GM12892 (cell line): ENCODE results near the gene FARP1.

Source experiments
- POLR2AphosphoS5 ChIP-seq: IDR thresholded peaks from 2 replicates; pipeline ENCODE4 v1.6.1; 2011; ENCODE audit warnings: low read depth, low read length, control low read depth
- TAF1 ChIP-seq: IDR thresholded peaks from 2 replicates; pipeline ENCODE4 v1.6.1; 2011; ENCODE audit warnings: low read depth, mild to moderate bottlenecking, control low read depth, low read length, borderline replicate concordance

DNA sequence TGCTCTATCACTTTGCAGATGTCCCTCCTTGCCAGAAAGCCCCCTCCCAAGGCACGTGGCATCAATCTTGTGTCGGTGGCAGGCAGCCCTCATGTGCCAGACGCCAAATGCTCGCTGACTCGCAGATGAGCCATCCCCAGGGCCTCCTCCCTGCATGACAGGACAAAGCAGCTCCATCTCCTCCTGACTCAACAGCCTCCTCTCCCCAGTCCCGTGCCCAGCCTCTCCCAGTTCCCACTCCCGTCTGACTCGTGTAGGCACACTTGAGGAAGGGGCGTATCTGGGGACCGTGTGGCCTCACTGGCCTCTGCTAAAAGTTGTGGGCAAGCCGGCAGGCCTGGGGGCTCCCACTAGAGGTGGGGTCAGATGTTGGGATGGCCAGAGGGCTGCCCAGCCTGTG lies 300.4 kb downstream of the FARP1 start:
- TF ChIP-seq POLR2AphosphoS5 (no peak), TAF1 (no peak)
